MM.1S (cell line): ENCODE measurements around the gene INPP4A.

Source experiments
- CTCF ChIP-seq: fragments of 300-600 bp; sonication (generic); IDR thresholded peaks from 2 replicates; pipeline ENCODE4 v1.5.1; 2016; ENCODE audit warnings: antibody characterized with exemption, low read length, mixed read lengths
- EZH2phosphoT487 ChIP-seq: fragments of 300-600 bp; sonication (generic); IDR thresholded peaks from 2 replicates; pipeline ENCODE4 v1.6.1; 2018; ENCODE audit warnings: antibody characterized with exemption, low read length

GRCh38 chr2:98458667-98459380, 14.2 kb downstream of the INPP4A start:
- TF ChIP-seq CTCF (no peak), EZH2phosphoT487 (no peak)
